Astrocyte (in vitro differentiated cells and primary cell): ENCODE measurements around the gene DPCD. TPM values are rescaled to one million over a fixed set of nuclear protein-coding genes. Genes with fewer than 3 reads are reported as not detected.

Source experiments
- DNase-seq: peaks from one replicate; pipeline ENCODE4 v3.0.0-alpha.2; 2010; ENCODE audit warnings: low read depth
- FAIRE-seq: peaks from 2 replicates; lab custom pipeline; 2011; peaks lifted over from hg19 to GRCh38; lab: Jason Lieb, UNC
- H2AFZ ChIP-seq: 2 replicates; pipeline ENCODE4 v1.6.0; 2012; ENCODE audit warnings: low read depth, low read length, inconsistent platforms
- H3K27ac ChIP-seq: 2 replicates; pipeline ENCODE4 v1.5.1; 2011; ENCODE audit warnings: low read depth, low read length, inconsistent platforms
- H3K27me3 ChIP-seq: 2 replicates; pipeline ENCODE4 v1.6.0; 2011; ENCODE audit warnings: low read length, inconsistent platforms; ENCODE audit not compliant: insufficient read depth
- H3K36me3 ChIP-seq: 2 replicates; pipeline ENCODE4 v1.5.1; 2011; ENCODE audit warnings: low read length, inconsistent platforms; ENCODE audit not compliant: insufficient read depth
- H3K4me1 ChIP-seq: 2 replicates; pipeline ENCODE4 v1.5.1; 2011; ENCODE audit warnings: low read length, inconsistent platforms; ENCODE audit not compliant: insufficient read depth
- H3K4me2 ChIP-seq: 2 replicates; pipeline ENCODE4 v1.6.0; 2012; ENCODE audit warnings: low read length, inconsistent platforms
- H3K4me3 ChIP-seq: 2 replicates; pipeline ENCODE4 v1.5.1; 2011; ENCODE audit warnings: low read depth, mild to moderate bottlenecking, low read length, inconsistent platforms; ENCODE audit not compliant: insufficient read depth
- H3K79me2 ChIP-seq: 2 replicates; pipeline ENCODE4 v1.6.0; 2012; ENCODE audit warnings: mild to moderate bottlenecking, low read length, inconsistent platforms; ENCODE audit not compliant: insufficient read depth
- H3K9ac ChIP-seq: 2 replicates; pipeline ENCODE4 v1.6.0; 2012; ENCODE audit warnings: mild to moderate bottlenecking, low read length, inconsistent platforms
- H3K9me3 ChIP-seq: 2 replicates; pipeline ENCODE4 v1.5.1; 2012; ENCODE audit warnings: low read depth, mild to moderate bottlenecking, low read length, inconsistent platforms; ENCODE audit not compliant: insufficient read depth
- H4K20me1 ChIP-seq: 2 replicates; pipeline ENCODE4 v1.6.0; 2012; ENCODE audit warnings: low read length, inconsistent platforms; ENCODE audit not compliant: insufficient read depth
- H3K27ac Mint-ChIP-seq: one replicate; pipeline ENCODE4 v1.8.0; 2021; ENCODE audit warnings: mild to moderate bottlenecking, mixed read lengths; ENCODE audit not compliant: unreplicated experiment
- H3K27me3 Mint-ChIP-seq: one replicate; pipeline ENCODE4 v1.8.0; 2021; ENCODE audit warnings: low read depth, mixed read lengths; ENCODE audit not compliant: unreplicated experiment
- H3K36me3 Mint-ChIP-seq: one replicate; pipeline ENCODE4 v1.8.0; 2021; ENCODE audit warnings: low read depth, mixed read lengths; ENCODE audit not compliant: unreplicated experiment
- H3K4me1 Mint-ChIP-seq: one replicate; pipeline ENCODE4 v1.8.0; 2021; ENCODE audit warnings: low read depth, mixed read lengths; ENCODE audit not compliant: unreplicated experiment
- H3K4me3 Mint-ChIP-seq: one replicate; pipeline ENCODE4 v1.8.0; 2021; ENCODE audit warnings: mild to moderate bottlenecking, moderate library complexity, mixed read lengths; ENCODE audit not compliant: unreplicated experiment
- H3K9me3 Mint-ChIP-seq: one replicate; pipeline ENCODE4 v1.8.0; 2021; ENCODE audit warnings: mild to moderate bottlenecking, mixed read lengths; ENCODE audit not compliant: unreplicated experiment
- EZH2 ChIP-seq: IDR thresholded peaks from 2 replicates; pipeline ENCODE4 v1.6.1; 2012; ENCODE audit warnings: mild to moderate bottlenecking, low read length, inconsistent platforms; ENCODE audit not compliant: insufficient read depth
- total RNA-seq: library from RNA; stranded (reverse); gene quantifications from 2 replicates; pipeline ENCODE4 v1.2.1, GENCODE V29; 2021
- TF ChIP-seq, protein P1 (sequence below): IDR thresholded peaks from 2 replicates; pipeline ENCODE4 v1.5.1; 2011; ENCODE audit warnings: low read depth, mild to moderate bottlenecking, inconsistent platforms, low read length, moderate library complexity; ENCODE audit not compliant: insufficient read depth

Gene DPCD
- total RNA-seq, 1 donor from 2014 or later, result 39.4 TPM

DNA sequence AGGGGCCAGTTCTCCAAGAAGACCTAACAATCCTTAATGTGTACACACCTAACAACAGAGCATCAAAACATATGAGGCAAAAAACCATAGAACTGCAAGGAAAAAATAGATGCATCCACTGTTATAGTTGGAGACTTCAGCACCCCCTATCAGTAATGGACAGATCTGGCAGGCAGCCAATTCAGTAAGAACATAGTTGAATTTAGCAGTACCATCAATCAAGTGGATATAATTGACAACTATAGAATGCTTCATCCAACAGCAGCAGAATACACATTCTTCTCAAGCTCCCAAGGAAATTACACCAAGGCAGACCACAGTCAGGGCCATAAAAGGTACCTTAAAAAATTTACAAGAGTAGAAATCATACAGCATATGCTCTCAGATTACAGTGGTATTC lies 42.2 kb upstream of the DPCD start:
- Histone ChIP-seq H3K27me3 (no peaks in the 10 kb centered on the region), H3K9me3 (no peaks in the 10 kb centered on the region), H3K27ac (no peak overlapping the region), H3K79me2 (no peaks in the 10 kb centered on the region), H3K9ac (no peak overlapping the region), H3K4me2 (no peak overlapping the region), H3K4me3 (no peak overlapping the region), H2AFZ (no peak overlapping the region), H3K4me1 (no peaks in the 10 kb centered on the region), H4K20me1 (no peaks in the 10 kb centered on the region), H3K36me3 (no peaks in the 10 kb centered on the region)
- H3K27ac Mint-ChIP-seq, result no peak overlapping the region
- TF ChIP-seq EZH2, result no peak
- TF ChIP-seq, protein P1, sequence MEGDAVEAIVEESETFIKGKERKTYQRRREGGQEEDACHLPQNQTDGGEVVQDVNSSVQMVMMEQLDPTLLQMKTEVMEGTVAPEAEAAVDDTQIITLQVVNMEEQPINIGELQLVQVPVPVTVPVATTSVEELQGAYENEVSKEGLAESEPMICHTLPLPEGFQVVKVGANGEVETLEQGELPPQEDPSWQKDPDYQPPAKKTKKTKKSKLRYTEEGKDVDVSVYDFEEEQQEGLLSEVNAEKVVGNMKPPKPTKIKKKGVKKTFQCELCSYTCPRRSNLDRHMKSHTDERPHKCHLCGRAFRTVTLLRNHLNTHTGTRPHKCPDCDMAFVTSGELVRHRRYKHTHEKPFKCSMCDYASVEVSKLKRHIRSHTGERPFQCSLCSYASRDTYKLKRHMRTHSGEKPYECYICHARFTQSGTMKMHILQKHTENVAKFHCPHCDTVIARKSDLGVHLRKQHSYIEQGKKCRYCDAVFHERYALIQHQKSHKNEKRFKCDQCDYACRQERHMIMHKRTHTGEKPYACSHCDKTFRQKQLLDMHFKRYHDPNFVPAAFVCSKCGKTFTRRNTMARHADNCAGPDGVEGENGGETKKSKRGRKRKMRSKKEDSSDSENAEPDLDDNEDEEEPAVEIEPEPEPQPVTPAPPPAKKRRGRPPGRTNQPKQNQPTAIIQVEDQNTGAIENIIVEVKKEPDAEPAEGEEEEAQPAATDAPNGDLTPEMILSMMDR, result no peak
- FAIRE-seq (no peak), DNase-seq (no peak)
- peaks cover 9% of the 10 kb centered on the region for H3K36me3 Mint-ChIP-seq
- H3K4me1 Mint-ChIP-seq, result no peaks in the 10 kb centered on the region
- no peaks in the 10 kb centered on the region for H3K27me3 Mint-ChIP-seq
- H3K4me3 Mint-ChIP-seq, result no peak overlapping the region
- peaks cover 5% of the 10 kb centered on the region for H3K9me3 Mint-ChIP-seq

DNA sequence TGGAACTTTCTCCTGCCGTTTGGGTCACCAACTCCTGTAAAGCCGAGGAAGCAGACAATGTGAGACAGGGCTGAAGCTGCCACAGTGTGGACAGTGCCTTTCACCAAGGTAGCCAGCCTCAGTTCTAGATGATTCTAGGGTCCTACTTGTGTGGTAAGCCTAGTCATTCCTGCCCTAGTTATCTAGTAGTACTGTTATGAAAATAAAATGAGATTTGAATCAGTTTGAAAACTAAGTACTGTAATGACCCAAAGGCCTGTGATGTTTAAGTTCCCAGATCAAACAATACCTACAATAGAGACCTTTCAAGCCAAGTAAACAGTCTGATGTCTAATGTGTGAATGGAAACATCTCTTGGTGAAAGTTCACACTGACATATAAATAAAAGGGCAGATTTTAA lies 37.2 kb upstream of the DPCD start:
- FAIRE-seq, result no peak
- H3K27ac Mint-ChIP-seq, result no peak overlapping the region
- H3K27me3 Mint-ChIP-seq, result no peaks in the 10 kb centered on the region

GRCh38 chr10:101552442-101552841 lies 35.7 kb upstream of the DPCD start:
- Histone ChIP-seq H3K9me3 (no peaks in the 10 kb centered on the region), H3K79me2 (no peaks in the 10 kb centered on the region), H3K4me3 (no peak overlapping the region), H3K9ac (no peak overlapping the region), H2AFZ (no peak overlapping the region), H3K4me2 (no peak overlapping the region), H3K4me1 (no peaks in the 10 kb centered on the region), H3K27me3 (no peaks in the 10 kb centered on the region), H3K27ac (no peak overlapping the region), H4K20me1 (no peaks in the 10 kb centered on the region), H3K36me3 (peaks cover 2% of the 10 kb centered on the region)
- DNase-seq (no peak), FAIRE-seq (no peak)
- no peaks in the 10 kb centered on the region for H3K9me3 Mint-ChIP-seq
- TF ChIP-seq EZH2, result no peak
- TF ChIP-seq, protein P1, result no peak
- H3K27me3 Mint-ChIP-seq, result no peaks in the 10 kb centered on the region
- no peak overlapping the region for H3K27ac Mint-ChIP-seq
- no peak overlapping the region for H3K4me3 Mint-ChIP-seq
- H3K36me3 Mint-ChIP-seq, result peaks cover 29% of the 10 kb centered on the region
- H3K4me1 Mint-ChIP-seq, result no peaks in the 10 kb centered on the region

More for the DNA sequence above, 37.2 kb upstream of the DPCD start:
- H3K9ac ChIP-seq, result no peak overlapping the region
- no peaks in the 10 kb centered on the region for H4K20me1 ChIP-seq
- no peak overlapping the region for H3K4me3 ChIP-seq
- DNase-seq, result no peak
- no peak overlapping the region for H3K4me2 ChIP-seq
- H3K9me3 ChIP-seq, result no peaks in the 10 kb centered on the region
- no peaks in the 10 kb centered on the region for H3K4me1 ChIP-seq
- no peak for TF ChIP-seq EZH2
- TF ChIP-seq, protein P1, result no peak
- peaks cover 2% of the 10 kb centered on the region for H3K36me3 ChIP-seq
- H3K79me2 ChIP-seq, result no peaks in the 10 kb centered on the region
- no peak overlapping the region for H3K27ac ChIP-seq
- H2AFZ ChIP-seq, result no peak overlapping the region
- Mint-ChIP-seq H3K36me3 (peaks cover 24% of the 10 kb centered on the region), H3K4me3 (no peak overlapping the region), H3K4me1 (no peaks in the 10 kb centered on the region), H3K9me3 (no peaks in the 10 kb centered on the region)
- no peaks in the 10 kb centered on the region for H3K27me3 ChIP-seq
